Kidney capillary endothelial cell (primary cell): ENCODE measurements around the gene SNX15.

Source experiments
- DNase-seq: peaks from one replicate; pipeline ENCODE4 v3.0.0-alpha.2; 2018; ENCODE audit warnings: low spot score

Gene SNX15

DNA sequence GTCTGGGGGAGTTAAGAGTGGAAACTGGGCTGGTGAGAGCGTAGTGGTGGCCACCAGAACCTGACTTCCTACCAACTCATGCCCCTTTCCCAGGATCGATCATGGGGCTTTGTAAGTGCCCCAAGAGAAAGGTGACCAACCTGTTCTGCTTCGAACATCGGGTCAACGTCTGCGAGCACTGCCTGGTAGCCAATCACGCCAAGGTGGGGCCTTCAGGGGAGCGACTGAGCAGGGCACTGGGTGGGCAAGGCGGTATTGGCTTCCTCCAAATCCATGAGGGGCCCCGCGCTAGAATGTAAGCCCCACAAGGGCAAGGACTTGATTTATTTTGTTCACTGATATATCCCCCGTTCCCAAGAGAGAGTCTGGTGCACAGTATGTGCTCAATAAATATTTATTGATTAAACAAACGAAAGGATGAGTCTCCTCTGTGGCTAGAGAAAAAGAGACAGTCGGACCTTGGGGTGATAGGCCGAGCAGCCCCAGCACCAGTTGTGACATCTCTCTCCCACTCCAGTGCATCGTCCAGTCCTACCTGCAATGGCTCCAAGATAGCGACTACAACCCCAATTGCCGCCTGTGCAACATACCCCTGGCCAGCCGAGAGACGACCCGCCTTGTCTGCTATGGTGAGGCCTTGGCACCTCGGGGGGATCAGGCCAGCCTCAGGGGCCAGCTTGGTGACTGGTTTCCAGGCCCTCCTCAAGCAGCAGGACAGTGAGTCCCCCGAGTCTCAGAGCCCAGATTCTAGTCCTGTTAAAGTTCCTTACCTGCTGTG, 57.5 kb downstream of the SNX15 start:
- DNase-seq: no peak

DNA sequence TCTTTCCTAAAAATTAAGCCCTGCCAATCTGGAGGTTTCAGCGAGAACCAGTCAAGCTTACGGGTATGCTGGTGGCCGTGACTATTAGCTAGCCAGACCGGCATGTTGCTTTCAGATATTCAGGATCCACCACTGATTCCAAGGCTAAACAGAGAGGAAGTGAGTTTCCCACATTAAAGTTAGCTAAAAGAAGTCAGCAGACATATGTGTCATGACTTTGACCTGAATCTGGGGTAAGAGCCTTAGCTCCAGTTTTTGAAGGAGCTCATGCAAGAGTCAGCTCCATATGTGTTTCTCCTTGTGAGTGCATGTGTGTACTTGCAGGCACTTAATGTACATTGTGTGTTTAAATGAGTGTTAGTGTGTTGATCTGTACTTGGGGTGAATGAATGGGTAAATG, 58.2 kb downstream of the SNX15 start:
- DNase-seq: no peak

DNA sequence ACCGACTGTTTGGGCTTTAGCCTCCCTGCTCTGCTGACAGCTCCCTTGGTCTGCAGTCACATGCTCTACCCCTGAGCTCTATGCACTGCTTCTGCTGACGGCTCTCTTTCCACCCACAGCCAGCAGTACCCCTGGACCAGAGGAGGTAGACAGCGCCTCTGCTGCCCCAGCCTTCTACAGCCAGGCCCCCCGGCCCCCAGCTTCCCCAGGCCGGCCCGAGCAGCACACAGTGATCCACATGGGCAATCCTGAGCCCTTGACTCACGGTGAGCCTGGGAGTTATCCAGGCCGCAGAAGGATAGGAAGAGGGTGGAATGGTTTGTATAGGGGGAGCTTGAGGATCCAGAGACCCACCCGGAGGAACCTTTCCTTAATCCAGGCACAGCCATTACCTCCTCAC, 59.6 kb downstream of the SNX15 start:
- DNase-seq: no peak

- no peak for DNase-seq
Measured at GRCh38 chr11:65087216-65087615, 60.0 kb downstream of the SNX15 start.

DNA sequence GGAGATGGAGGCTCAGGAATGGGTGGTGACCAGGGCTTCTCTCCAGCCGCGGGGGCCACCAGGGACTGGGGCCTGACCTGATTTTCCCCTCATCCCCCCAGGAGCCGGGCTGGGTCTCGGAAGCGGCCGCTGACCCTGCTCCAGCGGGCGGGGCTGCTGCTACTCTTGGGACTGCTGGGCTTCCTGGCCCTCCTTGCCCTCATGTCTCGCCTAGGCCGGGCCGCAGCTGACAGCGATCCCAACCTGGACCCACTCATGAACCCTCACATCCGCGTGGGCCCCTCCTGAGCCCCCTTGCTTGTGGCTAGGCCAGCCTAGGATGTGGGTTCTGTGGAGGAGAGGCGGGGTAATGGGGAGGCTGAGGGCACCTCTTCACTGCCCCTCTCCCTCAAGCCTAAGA, 60.6 kb downstream of the SNX15 start:
- no peak for DNase-seq

DNA sequence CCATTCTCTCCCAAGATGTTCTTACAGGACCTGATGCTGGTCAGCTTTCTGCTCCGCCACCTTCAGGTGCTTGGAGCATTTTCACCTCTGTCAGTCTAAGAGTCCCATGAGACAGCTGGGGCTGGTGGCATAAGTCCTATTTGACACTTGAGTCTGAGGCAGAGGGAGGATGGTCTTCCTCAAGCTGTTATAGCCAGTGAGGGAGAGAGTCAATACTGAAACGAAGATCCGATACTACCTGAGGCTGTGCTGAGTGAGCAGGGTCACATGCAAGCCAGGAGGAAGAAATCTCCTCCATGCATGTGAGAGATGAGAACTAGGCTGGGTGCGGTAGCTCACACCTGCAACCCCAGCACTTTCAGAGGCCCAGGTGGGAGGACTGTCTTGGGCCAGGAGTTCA, 62.4 kb downstream of the SNX15 start:
- DNase-seq: no peak
